CD14-positive monocyte (primary cell): Measurements from ENCODE around the gene ATOH8. TPM values are rescaled to one million over a fixed set of nuclear protein-coding genes. Genes with fewer than 3 reads are reported as not detected.

Experiments
- DNase-seq, 3 donors: peaks; one replicate each; pipeline ENCODE4 v3.0.0-alpha.2; 2011 to 2022
- H2AFZ ChIP-seq: 2 replicates; pipeline ENCODE4 v1.6.0; 2012; ENCODE audit warnings: mild to moderate bottlenecking, low read depth, low read length, inconsistent platforms; ENCODE audit not compliant: insufficient read depth, poor library complexity, severe bottlenecking
- H3K27ac ChIP-seq, 2 donors: 1 replicate in 1 of 2; 2 replicates in 1 of 2; pipeline ENCODE4 v1.5.1; 2012 to 2013; ENCODE audit warnings: low read length in 2 of 2, control low read depth in 1 of 2, inconsistent platforms in 1 of 2, low read depth in 1 of 2, mild to moderate bottlenecking in 1 of 2
- H3K27me3 ChIP-seq, 2 donors: one replicate each; pipeline versions ENCODE4 v1.6.0 to v1.6.1; 2011 to 2013; ENCODE audit warnings: low read length in 2 of 2; ENCODE audit not compliant: control insufficient read depth in 2 of 2, insufficient read depth in 2 of 2
- H3K36me3 ChIP-seq, 2 donors: replicated peaks in 1 of 2; 1 replicate in 1 of 2; 2 replicates in 1 of 2; pipeline versions ENCODE4 v1.5.1 to v1.6.1; 2012 to 2013; ENCODE audit warnings: low read length in 2 of 2, control low read depth in 1 of 2, inconsistent platforms in 1 of 2, mild to moderate bottlenecking in 1 of 2; ENCODE audit not compliant: insufficient read depth in 2 of 2, control insufficient read depth in 1 of 2
- H3K4me1 ChIP-seq, 2 donors: 1 replicate in 1 of 2; 2 replicates in 1 of 2; pipeline versions ENCODE4 v1.5.1 to v1.6.1; 2012 to 2013; ENCODE audit warnings: low read length in 2 of 2, control low read depth in 1 of 2, inconsistent platforms in 1 of 2, mild to moderate bottlenecking in 1 of 2, moderate library complexity in 1 of 2; ENCODE audit not compliant: insufficient read depth in 2 of 2, control insufficient read depth in 1 of 2
- H3K4me2 ChIP-seq: replicated peaks from 2 replicates; pipeline ENCODE3; 2012; ENCODE audit warnings: low read length, moderate library complexity, mild to moderate bottlenecking; ENCODE audit not compliant: poor library complexity, severe bottlenecking; ENCODE audit errors: extremely low read depth
- H3K4me3 ChIP-seq, 3 experiments: fragments of 200-600 bp in 1 of 3; sonication (generic) in 1 of 3; replicated peaks in 1 of 3; 1 replicate in 2 of 3; 2 replicates in 1 of 3; pipeline ENCODE4 v1.5.1; 2011 to 2013; ENCODE audit warnings: low read length in 3 of 3, mild to moderate bottlenecking in 3 of 3, control low read depth in 2 of 3, low read depth in 2 of 3, inconsistent platforms in 1 of 3, moderate library complexity in 1 of 3
- H3K79me2 ChIP-seq: 2 replicates; pipeline ENCODE4 v1.6.0; 2012; ENCODE audit warnings: mild to moderate bottlenecking, control low read depth, inconsistent platforms, low read length, moderate library complexity; ENCODE audit not compliant: insufficient read depth
- H3K9ac ChIP-seq: 2 replicates; pipeline ENCODE4 v1.6.0; 2017; ENCODE audit warnings: low read length, mild to moderate bottlenecking; ENCODE audit not compliant: insufficient read depth, poor library complexity, severe bottlenecking
- H3K9me3 ChIP-seq, 2 donors: replicated peaks in 1 of 2; 1 replicate in 1 of 2; 2 replicates in 1 of 2; pipeline versions ENCODE4 v1.5.1 to v1.6.1; 2012 to 2013; ENCODE audit warnings: low read length in 2 of 2, control low read depth in 1 of 2; ENCODE audit not compliant: control insufficient read depth in 1 of 2, insufficient read depth in 1 of 2
- H4K20me1 ChIP-seq: 2 replicates; pipeline ENCODE4 v1.6.0; 2012; ENCODE audit warnings: mild to moderate bottlenecking, low read length, control low read depth, moderate library complexity; ENCODE audit not compliant: insufficient read depth
- H3K27ac Mint-ChIP-seq, 7 donors: one replicate each; pipeline ENCODE4 v1.8.0; 2020; ENCODE audit warnings: mild to moderate bottlenecking in 7 of 7, mixed read lengths in 7 of 7, moderate library complexity in 6 of 7, inconsistent platforms in 2 of 7
- H3K27me3 Mint-ChIP-seq, 3 donors: one replicate each; pipeline ENCODE4 v1.8.0; 2021 to 2022; ENCODE audit warnings: low read depth in 3 of 3, mild to moderate bottlenecking in 3 of 3, mixed read lengths in 3 of 3, moderate library complexity in 3 of 3, inconsistent platforms in 1 of 3
- H3K36me3 Mint-ChIP-seq, 2 donors: one replicate each; pipeline ENCODE4 v1.8.0; 2020; ENCODE audit warnings: mixed read lengths in 2 of 2, inconsistent platforms in 1 of 2, mild to moderate bottlenecking in 1 of 2
- H3K4me1 Mint-ChIP-seq: one replicate; pipeline ENCODE4 v1.8.0; 2020; ENCODE audit warnings: mild to moderate bottlenecking, mixed read lengths
- H3K4me3 Mint-ChIP-seq, 2 donors: one replicate each; pipeline ENCODE4 v1.8.0; 2020; ENCODE audit warnings: mild to moderate bottlenecking in 2 of 2, mixed read lengths in 2 of 2, moderate library complexity in 1 of 2
- H3K9me3 Mint-ChIP-seq, 7 donors: one replicate each; pipeline ENCODE4 v1.8.0; 2020 to 2022; ENCODE audit warnings: mixed read lengths in 7 of 7, mild to moderate bottlenecking in 6 of 7, moderate library complexity in 6 of 7, inconsistent platforms in 2 of 7
- WGBS: methylation state at CpG from one replicate; pipeline ENCODE4 v1.1.5; 2013; ENCODE audit warnings: missing lambda C conversion rate; ENCODE audit not compliant: insufficient coverage; 5-methylcytosine and 5-hydroxymethylcytosine counted together
- intact Hi-C, 2 donors: fragments of 100-400 bp; cut with micrococcal nuclease; formaldehyde crosslinking; loops; one replicate each; pipeline versions ENCODE4 v1.15.0 to v1.15.1; 2023
- polyA plus RNA-seq, 3 donors: library from polyadenylated mRNA; depleted of rRNA in 1 of 3; unstranded in 2 of 3; stranded (reverse) in 1 of 3; fragments of 300-500 nt in 2 of 3; fragments of >200 nt in 1 of 3; fragmentation: Illumina TruSeq in 2 of 3; gene quantifications; 1 replicate in 2 of 3; 2 replicates in 1 of 3; pipeline ENCODE4 v1.2.3, GENCODE V29; 2012 to 2021
- TF ChIP-seq, protein P1 (sequence below): fragments of 200-600 bp; IDR thresholded peaks from one replicate; pipeline ENCODE4 v1.8.0; 2022; ENCODE audit warnings: antibody characterized with exemption, mild to moderate bottlenecking

ATOH8 gene
- polyA plus RNA-seq, 3 donors: 2.0 to 3.9 (median 2.1) TPM

- Mint-ChIP-seq H3K4me1 (peaks cover 35% of the 10 kb centered on the region), H3K36me3 (peaks cover 4 to 7% of the 10 kb centered on the region in 2 donors), H3K27me3 (peaks cover 13 to 29% (median 23%) of the 10 kb centered on the region in 3 donors), H3K27ac (peak overlapping the region in 1 of 7 donors; percentile 41), H3K9me3 (peaks cover 0 to 3% (median 0%) of the 10 kb centered on the region in 7 donors), H3K4me3 (no peak overlapping the region)
- Histone ChIP-seq H3K36me3 (no peaks in the 10 kb centered on the region), H3K79me2 (no peaks in the 10 kb centered on the region), H4K20me1 (no peaks in the 10 kb centered on the region), H3K4me2 (no peak overlapping the region), H3K27me3 (peaks cover 0 to 8% of the 10 kb centered on the region in 2 donors), H2AFZ (no peak overlapping the region), H3K4me3 (no peak overlapping the region), H3K27ac (no peak overlapping the region), H3K4me1 (peaks cover 19 to 24% of the 10 kb centered on the region in 2 donors), H3K9me3 (no peaks in the 10 kb centered on the region), H3K9ac (no peak overlapping the region)
- intact Hi-C loops: no loop called here
- 84% methylated on average over 3 of the region's 3 CpGs for WGBS
- DNase-seq: no peak
- TF ChIP-seq, protein P1, sequence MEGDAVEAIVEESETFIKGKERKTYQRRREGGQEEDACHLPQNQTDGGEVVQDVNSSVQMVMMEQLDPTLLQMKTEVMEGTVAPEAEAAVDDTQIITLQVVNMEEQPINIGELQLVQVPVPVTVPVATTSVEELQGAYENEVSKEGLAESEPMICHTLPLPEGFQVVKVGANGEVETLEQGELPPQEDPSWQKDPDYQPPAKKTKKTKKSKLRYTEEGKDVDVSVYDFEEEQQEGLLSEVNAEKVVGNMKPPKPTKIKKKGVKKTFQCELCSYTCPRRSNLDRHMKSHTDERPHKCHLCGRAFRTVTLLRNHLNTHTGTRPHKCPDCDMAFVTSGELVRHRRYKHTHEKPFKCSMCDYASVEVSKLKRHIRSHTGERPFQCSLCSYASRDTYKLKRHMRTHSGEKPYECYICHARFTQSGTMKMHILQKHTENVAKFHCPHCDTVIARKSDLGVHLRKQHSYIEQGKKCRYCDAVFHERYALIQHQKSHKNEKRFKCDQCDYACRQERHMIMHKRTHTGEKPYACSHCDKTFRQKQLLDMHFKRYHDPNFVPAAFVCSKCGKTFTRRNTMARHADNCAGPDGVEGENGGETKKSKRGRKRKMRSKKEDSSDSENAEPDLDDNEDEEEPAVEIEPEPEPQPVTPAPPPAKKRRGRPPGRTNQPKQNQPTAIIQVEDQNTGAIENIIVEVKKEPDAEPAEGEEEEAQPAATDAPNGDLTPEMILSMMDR: no peak
These were observed 34.8 kb downstream of the ATOH8 start for GRCh38 chr2:85788603-85789002.

- Histone ChIP-seq H4K20me1 (no peaks in the 10 kb centered on the region), H3K4me1 (peaks cover 19 to 24% of the 10 kb centered on the region in 2 donors), H3K4me2 (no peak overlapping the region), H3K9me3 (no peaks in the 10 kb centered on the region), H3K79me2 (no peaks in the 10 kb centered on the region), H3K27me3 (peaks cover 0 to 8% of the 10 kb centered on the region in 2 donors), H2AFZ (no peak overlapping the region), H3K9ac (no peak overlapping the region), H3K36me3 (no peaks in the 10 kb centered on the region), H3K27ac (no peak overlapping the region), H3K4me3 (no peak overlapping the region)
- Mint-ChIP-seq H3K4me1 (peaks cover 33% of the 10 kb centered on the region), H3K27ac (no peak overlapping the region), H3K9me3 (peaks cover 0 to 3% (median 0%) of the 10 kb centered on the region in 7 donors), H3K36me3 (peaks cover 4 to 7% of the 10 kb centered on the region in 2 donors), H3K4me3 (no peak overlapping the region), H3K27me3 (peaks cover 13 to 29% (median 23%) of the 10 kb centered on the region in 3 donors)
- TF ChIP-seq, protein P1: no peak
- WGBS: 93% methylated on average over 4 of the region's 5 CpGs
- intact Hi-C loops: no loop called here
- no peak for DNase-seq
These were observed 35.5 kb downstream of the ATOH8 start for GRCh38 chr2:85789271-85789670.
